SK-N-SH (cell line): ENCODE results near the gene TRIM58.

Experiments
- CHD2 ChIP-seq: fragments of 150-350 bp; IDR thresholded peaks from 2 replicates; pipeline ENCODE4 v1.6.1; 2018; ENCODE audit warnings: low read length; ENCODE audit not compliant: partially characterized antibody
- EZH2phosphoT487 ChIP-seq: fragments of 200-600 bp; sonication (generic); IDR thresholded peaks from 2 replicates; pipeline ENCODE4 v1.6.1; 2017; ENCODE audit warnings: low read depth, mixed run types, mild to moderate bottlenecking, antibody characterized with exemption, moderate library complexity, borderline replicate concordance
- POLR2AphosphoS5 ChIP-seq: IDR thresholded peaks from 2 replicates; pipeline ENCODE4 v1.6.1; 2012; ENCODE audit warnings: low read depth, low read length
- RFX5 ChIP-seq: IDR thresholded peaks from 2 replicates; pipeline ENCODE4 v1.6.1; 2012; ENCODE audit warnings: mild to moderate bottlenecking, improper control_type of control experiment, low read length
- RXRA ChIP-seq: IDR thresholded peaks from 2 replicates; pipeline ENCODE4 v1.4.0; 2012; ENCODE audit warnings: low read depth, mild to moderate bottlenecking, borderline replicate concordance
- TCF12 ChIP-seq: IDR thresholded peaks from 2 replicates; pipeline ENCODE4 v1.4.0; 2012
- TEAD4 ChIP-seq: IDR thresholded peaks from 2 replicates; pipeline ENCODE4 v1.4.0; 2012; ENCODE audit warnings: mild to moderate bottlenecking, borderline replicate concordance; ENCODE audit not compliant: insufficient read depth
- ZBTB33 ChIP-seq: IDR thresholded peaks from 2 replicates; pipeline ENCODE4 v1.4.0; 2012; ENCODE audit warnings: low read depth, borderline replicate concordance
- TF ChIP-seq, protein P1 (sequence below): fragments of 200-600 bp; sonication (generic); IDR thresholded peaks from 2 replicates; pipeline ENCODE4 v1.6.1; 2017; ENCODE audit warnings: antibody characterized with exemption, mild to moderate bottlenecking, moderate library complexity
- TF ChIP-seq, protein P2 (sequence below): IDR thresholded peaks from 2 replicates; pipeline ENCODE4 v1.4.0; 2012; ENCODE audit warnings: low read depth

DNA sequence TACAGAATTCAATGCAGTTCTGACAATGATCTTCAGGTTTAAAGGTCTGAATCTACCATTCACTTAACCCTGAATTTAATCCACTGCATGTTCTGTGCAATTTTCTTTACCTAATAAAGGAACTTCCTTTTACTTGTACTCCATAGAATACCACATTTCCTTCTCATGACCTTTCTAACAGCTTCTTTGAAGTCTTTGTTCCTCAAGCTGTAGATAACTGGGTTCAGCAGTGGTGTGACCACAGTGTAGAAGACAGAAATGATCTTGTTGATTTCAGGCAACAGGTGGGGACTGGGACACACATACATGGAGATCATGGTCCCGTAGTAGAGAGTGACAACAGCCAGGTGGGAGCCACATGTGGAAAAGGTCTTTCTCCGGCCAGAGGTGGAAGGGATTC lies 16.2 kb upstream of the TRIM58 start:
- no peak for TF ChIP-seq ZBTB33
- TF ChIP-seq, protein P1, sequence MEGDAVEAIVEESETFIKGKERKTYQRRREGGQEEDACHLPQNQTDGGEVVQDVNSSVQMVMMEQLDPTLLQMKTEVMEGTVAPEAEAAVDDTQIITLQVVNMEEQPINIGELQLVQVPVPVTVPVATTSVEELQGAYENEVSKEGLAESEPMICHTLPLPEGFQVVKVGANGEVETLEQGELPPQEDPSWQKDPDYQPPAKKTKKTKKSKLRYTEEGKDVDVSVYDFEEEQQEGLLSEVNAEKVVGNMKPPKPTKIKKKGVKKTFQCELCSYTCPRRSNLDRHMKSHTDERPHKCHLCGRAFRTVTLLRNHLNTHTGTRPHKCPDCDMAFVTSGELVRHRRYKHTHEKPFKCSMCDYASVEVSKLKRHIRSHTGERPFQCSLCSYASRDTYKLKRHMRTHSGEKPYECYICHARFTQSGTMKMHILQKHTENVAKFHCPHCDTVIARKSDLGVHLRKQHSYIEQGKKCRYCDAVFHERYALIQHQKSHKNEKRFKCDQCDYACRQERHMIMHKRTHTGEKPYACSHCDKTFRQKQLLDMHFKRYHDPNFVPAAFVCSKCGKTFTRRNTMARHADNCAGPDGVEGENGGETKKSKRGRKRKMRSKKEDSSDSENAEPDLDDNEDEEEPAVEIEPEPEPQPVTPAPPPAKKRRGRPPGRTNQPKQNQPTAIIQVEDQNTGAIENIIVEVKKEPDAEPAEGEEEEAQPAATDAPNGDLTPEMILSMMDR = no peak
- no peak for TF ChIP-seq RXRA
- no peak for TF ChIP-seq TEAD4
- TF ChIP-seq, protein P2, sequence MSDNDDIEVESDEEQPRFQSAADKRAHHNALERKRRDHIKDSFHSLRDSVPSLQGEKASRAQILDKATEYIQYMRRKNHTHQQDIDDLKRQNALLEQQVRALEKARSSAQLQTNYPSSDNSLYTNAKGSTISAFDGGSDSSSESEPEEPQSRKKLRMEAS = no peak
- no peak for TF ChIP-seq POLR2AphosphoS5
- no peak for TF ChIP-seq CHD2
- no peak for TF ChIP-seq TCF12
- no peak for TF ChIP-seq RFX5
- TF ChIP-seq EZH2phosphoT487 = no peak
